GM10248 (cell line): ENCODE results near the gene SERPINA1.

Source experiments
- CTCF ChIA-PET: fragments of 300-600 bp; sonication (Branson Sonifier 250); formaldehyde crosslinking; extraction: SDS; loops from one replicate; lab custom pipeline; 2021; ENCODE audit warnings: antibody characterized with exemption; lab: Yijun Ruan, JAX
- POLR2A ChIA-PET: fragments of 350-650 bp; sonication (Branson Sonifier 250); formaldehyde crosslinking; extraction: SDS; loops from one replicate; lab custom pipeline; 2020; ENCODE audit warnings: antibody characterized with exemption; lab: Yijun Ruan, JAX
- DNase-seq: peaks from one replicate; pipeline ENCODE4 v3.0.0; 2012; ENCODE audit errors: extremely low spot score
- CTCF ChIP-seq: IDR thresholded peaks from 2 replicates; pipeline ENCODE4 v1.5.1; 2012; ENCODE audit warnings: mild to moderate bottlenecking, low read depth; ENCODE audit errors: extremely low read depth, missing control alignments, control extremely low read depth

The SERPINA1 gene

GRCh38 chr14:94406910-94407309 lies 18.5 kb upstream of the SERPINA1 start:
- no peak for TF ChIP-seq CTCF
- ChIA-PET CTCF (interaction anchor here (1.1 to 2.2 kb wide), 3 partner anchors 13 to 79 kb away, joined by 3 to 6 read pairs (median 4); no protein-coding TSS in a partner anchor), POLR2A (no interaction called here)
- no peak for DNase-seq

- TF ChIP-seq CTCF: no peak
- ChIA-PET CTCF (no interaction called here), POLR2A (no interaction called here)
- no peak for DNase-seq
These were observed 17.1 kb upstream of the SERPINA1 start for GRCh38 chr14:94405486-94405885.

- ChIA-PET POLR2A (no interaction called here), CTCF (no interaction called here)
- no peak for TF ChIP-seq CTCF
- no peak for DNase-seq
These were observed 16.2 kb upstream of the SERPINA1 start for GRCh38 chr14:94404561-94404960.

- no peak for DNase-seq
- TF ChIP-seq CTCF: no peak
- POLR2A ChIA-PET: no interaction called here
- CTCF ChIA-PET: no interaction called here
These were observed 15.0 kb upstream of the SERPINA1 start for GRCh38 chr14:94403312-94403932.

GRCh38 chr14:94401083-94401482 lies 12.7 kb upstream of the SERPINA1 start:
- ChIA-PET CTCF (no interaction called here), POLR2A (no interaction called here)
- no peak for TF ChIP-seq CTCF
- no peak for DNase-seq

- no peak for DNase-seq
- CTCF ChIA-PET: no interaction called here
- POLR2A ChIA-PET: no interaction called here
- no peak for TF ChIP-seq CTCF
These were observed 12.0 kb upstream of the SERPINA1 start for GRCh38 chr14:94400422-94400841.
